ENCODE data around the gene HOXD9. TPM values are rescaled to one million over a fixed set of nuclear protein-coding genes. Genes with fewer than 3 reads are reported as not detected.

Gene HOXD9
- total and polyA plus RNA-seq, 2 of the 8 experiments (the other 6 are each of a cell fraction or from before 2014, with no cell fraction given) = not detected

DNA sequence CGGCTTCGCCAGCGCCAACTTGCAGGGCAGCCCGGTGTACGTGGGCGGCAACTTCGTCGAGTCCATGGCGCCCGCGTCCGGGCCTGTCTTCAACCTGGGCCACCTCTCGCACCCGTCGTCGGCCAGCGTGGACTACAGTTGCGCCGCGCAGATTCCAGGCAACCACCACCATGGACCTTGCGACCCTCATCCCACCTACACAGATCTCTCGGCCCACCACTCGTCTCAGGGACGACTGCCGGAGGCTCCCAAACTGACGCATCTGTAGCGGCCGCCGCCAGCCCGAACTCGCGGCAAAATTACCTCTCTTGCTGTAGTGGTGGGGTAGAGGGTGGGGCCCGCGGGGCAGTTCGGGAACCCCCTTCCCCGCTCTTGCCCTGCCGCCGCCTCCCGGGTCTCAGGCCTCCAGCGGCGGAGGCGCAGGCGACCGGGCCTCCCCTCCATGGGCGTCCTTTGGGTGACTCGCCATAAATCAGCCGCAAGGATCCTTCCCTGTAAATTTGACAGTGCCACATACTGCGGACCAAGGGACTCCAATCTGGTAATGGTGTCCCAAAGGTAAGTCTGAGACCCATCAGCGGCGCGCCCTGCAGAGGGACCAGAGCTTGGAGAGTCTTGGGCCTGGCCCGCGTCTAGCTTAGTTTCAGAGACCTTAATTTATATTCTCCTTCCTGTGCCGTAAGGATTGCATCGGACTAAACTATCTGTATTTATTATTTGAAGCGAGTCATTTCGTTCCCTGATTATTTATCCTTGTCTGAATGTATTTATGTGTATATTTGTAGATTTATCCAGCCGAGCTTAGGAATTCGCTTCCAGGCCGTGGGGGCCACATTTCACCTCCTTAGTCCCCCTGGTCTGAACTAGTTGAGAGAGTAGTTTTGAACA is 49.7 kb downstream of the HOXD9 start (continued):
- TF ChIP-seq JUND (IDR thresholded peaks at IDR 0.05; ENCODE audit: low read length) (no peak), SUZ12 (IDR thresholded peaks at IDR 0.05; ENCODE audit: low read length) (peak; percentile 99), EP300 (IDR thresholded peaks at IDR 0.05; ENCODE audit: borderline replicate concordance in 1 of 2, low read depth in 2 of 2, low read length in 2 of 2) (no peak), RBBP5 (IDR thresholded peaks at IDR 0.05; ENCODE audit: borderline replicate concordance, low read depth, low read length) (no peak), BACH1 (IDR thresholded peaks at IDR 0.05; ENCODE audit: low read length) (no peak), PHF8 (conservative IDR thresholded peaks at IDR 0.05; ENCODE audit: low read depth, low read length) (no peak), SAP30 (IDR thresholded peaks at IDR 0.05; ENCODE audit: insufficient read depth, insufficient replicate concordance, low read length) (no peak), SIRT6 (IDR thresholded peaks at IDR 0.05; ENCODE audit: low read length) (no peak), FOSL1 (IDR thresholded peaks at IDR 0.05; ENCODE audit: insufficient read depth, low read depth, low read length) (no peak)
- TF ChIP-seq, protein P1, sequence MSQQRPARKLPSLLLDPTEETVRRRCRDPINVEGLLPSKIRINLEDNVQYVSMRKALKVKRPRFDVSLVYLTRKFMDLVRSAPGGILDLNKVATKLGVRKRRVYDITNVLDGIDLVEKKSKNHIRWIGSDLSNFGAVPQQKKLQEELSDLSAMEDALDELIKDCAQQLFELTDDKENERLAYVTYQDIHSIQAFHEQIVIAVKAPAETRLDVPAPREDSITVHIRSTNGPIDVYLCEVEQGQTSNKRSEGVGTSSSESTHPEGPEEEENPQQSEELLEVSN (IDR thresholded peaks at IDR 0.05) = peak; percentile 76; the same call in 1 of the 2 replicates
- TF ChIP-seq, protein P2, sequence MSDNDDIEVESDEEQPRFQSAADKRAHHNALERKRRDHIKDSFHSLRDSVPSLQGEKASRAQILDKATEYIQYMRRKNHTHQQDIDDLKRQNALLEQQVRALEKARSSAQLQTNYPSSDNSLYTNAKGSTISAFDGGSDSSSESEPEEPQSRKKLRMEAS (IDR thresholded peaks at IDR 0.05) = no peak
